Lung (tissue), 12 donors: ENCODE results near the gene BSN. TPM values are rescaled to one million over a fixed set of nuclear protein-coding genes. Genes with fewer than 3 reads are reported as not detected.
A peak's percentile ranks its signal among the peaks of the same experiment; 100 is the strongest.

Experiments used
- ATAC-seq: fragments of 200-7000 bp; cut with Tn5 transposase; one replicate; pipeline ENCODE4 v1.9.1; 2020; ENCODE audit warnings: moderate number of reproducible peaks; ENCODE audit not compliant: insufficient read depth, low FRiP score
- DNase-seq, 3 donors: peaks; one replicate each; pipeline ENCODE4 v3.0.0-alpha.2; 2013 to 2017
- H3K27ac ChIP-seq, 2 donors: one replicate each; pipeline ENCODE4 v1.5.1; 2013; ENCODE audit warnings: mild to moderate bottlenecking in 2 of 2, moderate library complexity in 2 of 2, control low read depth in 1 of 2, inconsistent platforms in 1 of 2, low read depth in 1 of 2, low read length in 1 of 2
- H3K27me3 ChIP-seq, 3 donors: one replicate each; pipeline ENCODE4 v1.5.1; 2013; ENCODE audit warnings: low read length in 2 of 3; ENCODE audit not compliant: control insufficient read depth in 3 of 3, insufficient read depth in 3 of 3
- H3K36me3 ChIP-seq, 4 donors: one replicate each; pipeline ENCODE4 v1.5.1; 2013; ENCODE audit warnings: low read length in 4 of 4, mild to moderate bottlenecking in 1 of 4, moderate library complexity in 1 of 4; ENCODE audit not compliant: control insufficient read depth in 4 of 4, insufficient read depth in 4 of 4
- H3K4me1 ChIP-seq, 5 donors: one replicate each; pipeline ENCODE4 v1.5.1; 2013; ENCODE audit warnings: low read length in 5 of 5, mild to moderate bottlenecking in 2 of 5, moderate library complexity in 1 of 5; ENCODE audit not compliant: control insufficient read depth in 5 of 5, insufficient read depth in 5 of 5
- H3K4me3 ChIP-seq: one replicate; pipeline ENCODE4 v1.5.1; 2013; ENCODE audit warnings: mild to moderate bottlenecking, control low read depth, moderate library complexity
- H3K9ac ChIP-seq, 2 donors: one replicate each; pipeline ENCODE4 v1.5.1; 2013; ENCODE audit warnings: low read length in 2 of 2, control low read depth in 1 of 2; ENCODE audit not compliant: insufficient read depth in 1 of 2
- H3K9me3 ChIP-seq, 4 donors: one replicate each; pipeline ENCODE4 v1.5.1; 2013; ENCODE audit warnings: low read length in 3 of 4, mild to moderate bottlenecking in 1 of 4, moderate library complexity in 1 of 4; ENCODE audit not compliant: control insufficient read depth in 4 of 4, insufficient read depth in 3 of 4
- CTCF ChIP-seq: IDR thresholded peaks from 2 replicates; pipeline ENCODE4 v1.5.1; 2012; ENCODE audit warnings: mild to moderate bottlenecking; ENCODE audit errors: control extremely low read depth, extremely low read depth
- WGBS, 2 donors: extraction: QIAGEN DNeasy Blood & Tissue Kit; methylation state at CpG; one replicate each; pipeline ENCODE4 v1.1.7; 2013; 5-methylcytosine and 5-hydroxymethylcytosine counted together
- polyA plus RNA-seq, 2 donors: library from polyadenylated mRNA; stranded (reverse); fragments of 200-250 nt; gene quantifications; one replicate each; pipeline ENCODE4 v1.2.1, GENCODE V29; 2013
- total RNA-seq, 2 donors: library from RNA; depleted of rRNA in 1 of 2; stranded (reverse); fragments of >200 nt in 1 of 2; gene quantifications; one replicate each; pipeline ENCODE4 v1.2.1, GENCODE V29; 2014 to 2021
- donor health status: control.
- donor health status: control.
- donor health status: Bipolar disorder and iron deficiency.
- donor health status: healthy.
- donor health status: DM: yes; HTN: yes; CAD: no.

BSN gene
- total and polyA plus RNA-seq, 4 donors, result 0.09 to 0.71 (median 0.47) TPM

- H3K9me3 ChIP-seq, result no peaks in the 10 kb centered on the region
- 0 to 1% methylated on average over 62 to 63 of the region's 63 CpGs for WGBS, 2 donors
- peaks cover 0 to 3% (median 0%) of the 10 kb centered on the region in 4 donors for H3K36me3 ChIP-seq
- peak; percentile 95 to 96 (median 96) for DNase-seq
- peak overlapping the region; percentile 49 to 78 for H3K9ac ChIP-seq
- peak overlapping the region; percentile 28 for H3K4me3 ChIP-seq
- H3K27ac ChIP-seq, result peak overlapping the region; percentile 82 to 83
- no peaks in the 10 kb centered on the region for H3K27me3 ChIP-seq
- H3K4me1 ChIP-seq, result peaks cover 0 to 7% (median 2%) of the 10 kb centered on the region in 5 donors
- peak; percentile 99 for ATAC-seq
- peak; percentile 95 for TF ChIP-seq CTCF
Observed at GRCh38 chr3:49539659-49540560, 14.4 kb upstream of the BSN start.

- no peak overlapping the region for H3K4me3 ChIP-seq
- no peaks in the 10 kb centered on the region for H3K36me3 ChIP-seq
- H3K27ac ChIP-seq, result no peak overlapping the region
- ATAC-seq (no peak), DNase-seq (no peak)
- no peak for TF ChIP-seq CTCF
- H3K27me3 ChIP-seq, result peaks cover 0 to 3% (median 0%) of the 10 kb centered on the region in 3 donors
- H3K4me1 ChIP-seq, result peaks cover 4 to 17% (median 10%) of the 10 kb centered on the region in 5 donors
- peaks cover 0 to 3% (median 0%) of the 10 kb centered on the region in 4 donors for H3K9me3 ChIP-seq
- H3K9ac ChIP-seq, result no peak overlapping the region
Observed at GRCh38 chr3:49552087-49552486, 2.2 kb upstream of the BSN start.

GRCh38 chr3:49553324-49553691 lies 969 bp upstream of the BSN start:
- Histone ChIP-seq H3K27ac (peak overlapping the region in 1 of 2 donors; percentile 84), H3K9me3 (peaks cover 0 to 3% (median 0%) of the 10 kb centered on the region in 4 donors), H3K4me1 (peaks cover 4 to 17% (median 10%) of the 10 kb centered on the region in 5 donors), H3K9ac (peak overlapping the region in 1 of 2 donors; percentile 65), H3K36me3 (no peaks in the 10 kb centered on the region), H3K4me3 (peak overlapping the region; percentile 31), H3K27me3 (peaks cover 0 to 3% (median 3%) of the 10 kb centered on the region in 3 donors)
- WGBS, 2 donors, result 54 to 59% methylated on average over 8 of the region's 8 CpGs
- TF ChIP-seq CTCF, result no peak
- ATAC-seq (no peak), DNase-seq (no peak)
